H1 (cell line): ENCODE measurements around the gene LINGO4. TPM values are rescaled to one million over a fixed set of nuclear protein-coding genes. Genes with fewer than 3 reads are reported as not detected.

Experiments
- CTBP2 ChIP-seq: IDR thresholded peaks from 2 replicates; pipeline ENCODE4 v1.7.0; 2011; ENCODE audit warnings: borderline replicate concordance, mild to moderate bottlenecking, moderate library complexity, mixed read lengths, low read length; ENCODE audit not compliant: insufficient read depth, insufficient read length
- CTCF ChIP-seq, 3 experiments: IDR thresholded peaks; 1 replicate in 2 of 3; 2 replicates in 1 of 3; pipeline versions ENCODE4 v1.5.1 to v1.6.1; 2011; ENCODE audit warnings: low read length in 3 of 3, mild to moderate bottlenecking in 3 of 3, inconsistent platforms in 2 of 3, low read depth in 1 of 3, moderate library complexity in 1 of 3; ENCODE audit not compliant: insufficient read depth in 1 of 3; ENCODE audit errors: control extremely low read depth in 1 of 3
- EZH2 ChIP-seq: fragments of 200-600 bp; sonication (generic); IDR thresholded peaks from 2 replicates; pipeline ENCODE4 v1.7.1; 2012; ENCODE audit warnings: low read depth, mild to moderate bottlenecking, moderate library complexity, low read length, inconsistent platforms; ENCODE audit not compliant: severe bottlenecking
- HDAC6 ChIP-seq: IDR thresholded peaks from one replicate; pipeline ENCODE4 v1.7.1; 2012; ENCODE audit warnings: low read depth, mild to moderate bottlenecking, inconsistent platforms, low read length, moderate library complexity
- MAX ChIP-seq: IDR thresholded peaks from 2 replicates; pipeline ENCODE4 v1.6.1; 2012; ENCODE audit warnings: inconsistent platforms
- NANOG ChIP-seq: IDR thresholded peaks from 2 replicates; pipeline ENCODE4 v1.6.1; 2011; ENCODE audit warnings: low read length, low read depth, mild to moderate bottlenecking, inconsistent platforms; ENCODE audit not compliant: insufficient read depth, poor library complexity, severe bottlenecking
- RAD21 ChIP-seq, 2 experiments: IDR thresholded peaks in 1 of 2; conservative IDR thresholded peaks in 1 of 2; 2 replicates each; pipeline ENCODE4 v1.6.1; 2011; ENCODE audit warnings: low read depth in 2 of 2, low read length in 2 of 2, improper control_type of control experiment in 1 of 2, inconsistent platforms in 1 of 2, mild to moderate bottlenecking in 1 of 2, moderate library complexity in 1 of 2
- SP1 ChIP-seq: IDR thresholded peaks from 2 replicates; pipeline ENCODE4 v1.6.1; 2011; ENCODE audit warnings: low read depth, low read length
- SRF ChIP-seq: IDR thresholded peaks from 2 replicates; pipeline ENCODE4 v1.6.1; 2011; ENCODE audit warnings: mild to moderate bottlenecking, low read depth, low read length, moderate library complexity
- ZNF274 ChIP-seq: IDR thresholded peaks from 2 replicates; pipeline ENCODE4 v1.7.0; 2012; ENCODE audit warnings: low read length, borderline replicate concordance; ENCODE audit errors: extremely low read depth
- polyA plus RNA-seq, 7 experiments: library from polyadenylated mRNA; depleted of rRNA in 3 of 7; stranded (reverse) in 5 of 7; unstranded in 2 of 7; fragments of >200 nt in 5 of 7; fragments of 200-250 nt in 2 of 7; gene quantifications; 1 replicate in 5 of 7; 2 replicates in 1 of 7; 4 replicates in 1 of 7; pipeline versions ENCODE4 v1.2.1 to v1.2.3, GENCODE V29; 2011 to 2013; ENCODE audit warnings: missing spikeins in 2 of 7, mixed read lengths in 2 of 7
- total RNA-seq: library from RNA; stranded (reverse); fragmentation: NEBNext Ultra II Directional; extraction: Animal tissue kit (Norgen Biotek cat#: 25700); gene quantifications from 2 replicates; pipeline ENCODE4 v1.2.1, GENCODE V29; 2021
- TF ChIP-seq, protein P1 (sequence below): IDR thresholded peaks from 2 replicates; pipeline ENCODE4 v1.6.1; 2012; ENCODE audit warnings: low read length, inconsistent platforms

LINGO4 gene
- total and polyA plus RNA-seq, 2 of the 8 experiments (the other 6 are each of a cell fraction or from before 2014, with no cell fraction given): 0.03 TPM; not detected in 1

DNA sequence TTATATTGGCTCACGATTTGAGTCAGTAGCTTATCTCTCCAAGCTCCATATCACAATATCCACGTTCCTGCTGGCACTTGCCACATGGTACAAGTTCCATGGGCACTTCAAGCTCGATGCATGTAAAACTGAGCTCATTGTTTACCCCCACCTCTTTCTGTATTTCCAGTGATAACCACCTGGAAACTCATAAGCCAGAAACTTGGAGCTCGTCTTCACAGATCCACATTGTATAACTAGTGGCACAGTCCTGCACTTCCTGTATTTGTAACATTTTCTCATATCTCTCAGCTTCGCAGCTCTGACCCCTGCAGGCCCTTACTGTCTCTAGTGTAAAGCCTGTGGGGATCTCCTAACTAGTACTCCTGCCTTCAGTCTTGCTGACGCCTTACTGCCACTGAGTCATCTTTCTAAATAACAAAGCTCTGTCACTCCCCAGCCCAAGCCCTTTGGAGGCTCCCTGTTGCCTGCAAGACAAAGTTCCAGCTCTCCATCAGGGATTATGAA is 40.9 kb upstream of the LINGO4 start (continued):
- TF ChIP-seq, protein P1, sequence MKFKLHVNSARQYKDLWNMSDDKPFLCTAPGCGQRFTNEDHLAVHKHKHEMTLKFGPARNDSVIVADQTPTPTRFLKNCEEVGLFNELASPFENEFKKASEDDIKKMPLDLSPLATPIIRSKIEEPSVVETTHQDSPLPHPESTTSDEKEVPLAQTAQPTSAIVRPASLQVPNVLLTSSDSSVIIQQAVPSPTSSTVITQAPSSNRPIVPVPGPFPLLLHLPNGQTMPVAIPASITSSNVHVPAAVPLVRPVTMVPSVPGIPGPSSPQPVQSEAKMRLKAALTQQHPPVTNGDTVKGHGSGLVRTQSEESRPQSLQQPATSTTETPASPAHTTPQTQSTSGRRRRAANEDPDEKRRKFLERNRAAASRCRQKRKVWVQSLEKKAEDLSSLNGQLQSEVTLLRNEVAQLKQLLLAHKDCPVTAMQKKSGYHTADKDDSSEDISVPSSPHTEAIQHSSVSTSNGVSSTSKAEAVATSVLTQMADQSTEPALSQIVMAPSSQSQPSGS: no peak
- no peak for TF ChIP-seq NANOG
- TF ChIP-seq SP1: no peak
- TF ChIP-seq MAX: no peak
- TF ChIP-seq CTBP2: no peak
- TF ChIP-seq HDAC6: no peak
- TF ChIP-seq CTCF (IDR thresholded peaks at IDR 0.05; ENCODE audit: control extremely low read depth in 1 of 3, insufficient read depth in 1 of 3, low read depth in 1 of 3, low read length in 3 of 3): peak in 1 of 3 experiments; percentile 3; a peak in 2 of 4 replicates
- no peak for TF ChIP-seq RAD21 (IDR thresholded peaks at IDR 0.05 in 1 of 2, conservative IDR thresholded peaks at IDR 0.05 in 1 of 2; ENCODE audit: low read depth in 2 of 2, low read length in 2 of 2)
- no peak for TF ChIP-seq SRF
- no peak for TF ChIP-seq EZH2
- TF ChIP-seq ZNF274: no peak
